Measurements from ENCODE around the gene TMEM207. TPM values are rescaled to one million over a fixed set of nuclear protein-coding genes. Genes with fewer than 3 reads are reported as not detected.

TMEM207 gene
- total and polyA plus RNA-seq, 2 experiments from 2014 or later: 1.5 to 2.9 TPM

GRCh38 chr3:190387578-190388213, 62.0 kb downstream of the TMEM207 start, which contains the start of gene CLDN16:
Gene CLDN16, plus strand, starts transcription at chr3:190388163. Its CDS starts 167 bp downstream, at chr3:190388330.
- WGBS (ENCODE audit: low lambda C conversion rate, missing lambda C conversion rate): 89% methylated on average over 12 of the region's 12 CpGs
- Histone ChIP-seq H3K27me3 (no peaks in the 10 kb centered on the region), H3K27ac (no peak within 1 kb of the TSS), H3K9me3 (ENCODE audit: low read depth) (no peaks in the 10 kb centered on the region), H4K20me1 (ENCODE audit: insufficient read depth, poor library complexity, severe bottlenecking) (no peaks in the 10 kb centered on the region), H2AFZ (no peak within 1 kb of the TSS), H3K36me3 (replicated peaks; ENCODE audit: insufficient read depth, low read depth) (no peaks in the 10 kb centered on the region), H3K4me3 (no peak within 1 kb of the TSS), H3K4me2 (no peak within 1 kb of the TSS), H3K9me2 (replicated peaks; ENCODE audit: insufficient read depth) (no peaks in the 10 kb centered on the region), H3K79me2 (no peaks in the 10 kb centered on the region), H3K4me1 (ENCODE audit: insufficient read depth) (no peaks in the 10 kb centered on the region)
- no peak for TF ChIP-seq CTCF (IDR thresholded peaks at IDR 0.05; ENCODE audit: poor library complexity)
- TF ChIP-seq EZH2phosphoT487 (IDR thresholded peaks at IDR 0.05; ENCODE audit: low read depth, severe bottlenecking, unreplicated experiment): no peak
- no peak for TF ChIP-seq EZH2 (IDR thresholded peaks at IDR 0.05; ENCODE audit: borderline replicate concordance)
- DNase-seq (ENCODE audit: low spot score): no peak

GRCh38 chr3:190385731-190386688, 63.7 kb downstream of the TMEM207 start:
- Histone ChIP-seq H3K79me2 (no peaks in the 10 kb centered on the region), H3K36me3 (replicated peaks; ENCODE audit: insufficient read depth, low read depth) (no peaks in the 10 kb centered on the region), H3K9me2 (replicated peaks; ENCODE audit: insufficient read depth) (no peaks in the 10 kb centered on the region), H3K27me3 (no peaks in the 10 kb centered on the region), H2AFZ (no peak overlapping the region), H3K4me3 (no peak overlapping the region), H3K4me1 (ENCODE audit: insufficient read depth) (no peaks in the 10 kb centered on the region), H3K4me2 (no peak overlapping the region), H3K9me3 (ENCODE audit: low read depth) (no peaks in the 10 kb centered on the region), H3K27ac (no peak overlapping the region), H4K20me1 (ENCODE audit: insufficient read depth, poor library complexity, severe bottlenecking) (no peaks in the 10 kb centered on the region)
- DNase-seq (ENCODE audit: low spot score): peak; percentile 25
- no peak for TF ChIP-seq CTCF (IDR thresholded peaks at IDR 0.05; ENCODE audit: poor library complexity)
- TF ChIP-seq EZH2 (IDR thresholded peaks at IDR 0.05; ENCODE audit: borderline replicate concordance): no peak
- no peak for TF ChIP-seq EZH2phosphoT487 (IDR thresholded peaks at IDR 0.05; ENCODE audit: low read depth, severe bottlenecking, unreplicated experiment)
- WGBS (ENCODE audit: low lambda C conversion rate, missing lambda C conversion rate): 57% methylated on average over 8 of the region's 8 CpGs

- no peak overlapping the region for H2AFZ ChIP-seq
- TF ChIP-seq CTCF (IDR thresholded peaks at IDR 0.05; ENCODE audit: poor library complexity): peak; percentile 71
- no peak for TF ChIP-seq EZH2phosphoT487 (IDR thresholded peaks at IDR 0.05; ENCODE audit: low read depth, severe bottlenecking, unreplicated experiment)
- no peaks in the 10 kb centered on the region for H3K9me3 ChIP-seq (ENCODE audit: low read depth)
- H3K79me2 ChIP-seq: no peaks in the 10 kb centered on the region
- H3K36me3 ChIP-seq (replicated peaks; ENCODE audit: insufficient read depth, low read depth): no peaks in the 10 kb centered on the region
- no peaks in the 10 kb centered on the region for H3K9me2 ChIP-seq (replicated peaks; ENCODE audit: insufficient read depth)
- H3K4me3 ChIP-seq: no peak overlapping the region
- no peak overlapping the region for H3K27ac ChIP-seq
- H3K4me1 ChIP-seq (ENCODE audit: insufficient read depth): no peaks in the 10 kb centered on the region
- H3K27me3 ChIP-seq: no peaks in the 10 kb centered on the region
- 19% methylated on average over 2 of the region's 2 CpGs for WGBS (ENCODE audit: low lambda C conversion rate, missing lambda C conversion rate)
- no peaks in the 10 kb centered on the region for H4K20me1 ChIP-seq (ENCODE audit: insufficient read depth, poor library complexity, severe bottlenecking)
- no peak overlapping the region for H3K4me2 ChIP-seq
- DNase-seq (ENCODE audit: low spot score): peak; percentile 78
These were observed 65.4 kb downstream of the TMEM207 start for GRCh38 chr3:190384309-190384756.
